B cell (primary cell): ENCODE measurements around the gene OR10A3. TPM values are rescaled to one million over a fixed set of nuclear protein-coding genes. Genes with fewer than 3 reads are reported as not detected.

Experiments
- ATAC-seq: fragments of 200-7000 bp; cut with Tn5 transposase; one replicate; pipeline ENCODE4 v1.10.0; 2021; ENCODE audit warnings: low read depth, mild to moderate bottlenecking, moderate number of reproducible peaks, moderate library complexity
- CTCF ChIA-PET: fragments of 350-600 bp; sonication (Branson Sonifier 250); formaldehyde crosslinking; loops from one replicate; lab custom pipeline; 2021; ENCODE audit warnings: antibody characterized with exemption, inconsistent platforms; lab: Charles Lee
- POLR2A ChIA-PET: fragments of 350-600 bp; sonication (Branson Sonifier 250); formaldehyde crosslinking; loops from one replicate; lab custom pipeline; 2021; ENCODE audit warnings: antibody characterized with exemption; lab: Charles Lee
- DNase-seq: peaks from one replicate; pipeline ENCODE4 v3.0.0; 2013
- H2AFZ ChIP-seq: 2 replicates; pipeline ENCODE4 v1.6.1; 2012; ENCODE audit warnings: mild to moderate bottlenecking, low read depth, low read length; ENCODE audit not compliant: insufficient read depth, poor library complexity, severe bottlenecking
- H3K27ac ChIP-seq, 2 donors: 1 replicate in 1 of 2; 2 replicates in 1 of 2; pipeline ENCODE4 v1.5.1; 2012 to 2013; ENCODE audit warnings: low read length in 2 of 2, mild to moderate bottlenecking in 2 of 2, moderate library complexity in 1 of 2
- H3K27me3 ChIP-seq, 4 experiments: fragments of 200-600 bp in 1 of 4; sonication (generic) in 1 of 4; replicated peaks in 1 of 4; 1 replicate in 2 of 4; 2 replicates in 2 of 4; pipeline versions ENCODE4 v1.6.1 to v1.7.0; 2013 to 2016; ENCODE audit warnings: low read length in 3 of 4, mild to moderate bottlenecking in 2 of 4, mixed read lengths in 1 of 4, moderate library complexity in 1 of 4; ENCODE audit not compliant: insufficient read depth in 4 of 4, control insufficient read depth in 3 of 4; ENCODE audit errors: control extremely low read depth in 1 of 4
- H3K36me3 ChIP-seq, 2 experiments: replicated peaks in 1 of 2; 1 replicate in 1 of 2; 2 replicates in 1 of 2; pipeline versions ENCODE4 v1.6.1 to v1.7.1; 2013; ENCODE audit warnings: low read length in 1 of 2; ENCODE audit not compliant: insufficient read depth in 2 of 2, control insufficient read depth in 1 of 2; ENCODE audit errors: control extremely low read depth in 1 of 2, extremely low read depth in 1 of 2
- H3K4me1 ChIP-seq, 2 donors: fragments of 200-600 bp in 1 of 2; sonication (generic) in 1 of 2; 1 replicate in 1 of 2; 2 replicates in 1 of 2; pipeline versions ENCODE4 v1.5.1 to v1.6.1; 2013 to 2017; ENCODE audit warnings: low read length in 2 of 2; ENCODE audit not compliant: control insufficient read depth in 2 of 2, insufficient read depth in 2 of 2
- H3K4me2 ChIP-seq: replicated peaks from 2 replicates; pipeline ENCODE3; 2012; ENCODE audit warnings: mild to moderate bottlenecking, low read depth, low read length; ENCODE audit not compliant: poor library complexity, severe bottlenecking
- H3K4me3 ChIP-seq, 5 experiments: fragments of 200-600 bp in 1 of 5; sonication (generic) in 1 of 5; 1 replicate in 3 of 5; 2 replicates in 2 of 5; pipeline versions ENCODE4 v1.5.1 to v1.7.0; 2011 to 2016; ENCODE audit warnings: low read length in 4 of 5, mild to moderate bottlenecking in 4 of 5, low read depth in 2 of 5, control low read depth in 1 of 5, moderate library complexity in 1 of 5; ENCODE audit not compliant: insufficient read depth in 1 of 5; ENCODE audit errors: control extremely low read depth in 1 of 5, extremely low read depth in 1 of 5
- H3K79me2 ChIP-seq: fragments of 200-600 bp; sonication (generic); one replicate; pipeline ENCODE4 v1.6.0; 2016; ENCODE audit warnings: low read length; ENCODE audit not compliant: control insufficient read depth, insufficient read depth
- H3K9ac ChIP-seq: fragments of 200-600 bp; sonication (generic); 2 replicates; pipeline ENCODE4 v1.6.1; 2017; ENCODE audit warnings: mild to moderate bottlenecking, low read length, moderate library complexity
- H3K9me3 ChIP-seq, 3 donors: one replicate each; pipeline versions ENCODE4 v1.6.1 to v1.7.1; 2013; ENCODE audit warnings: low read length in 2 of 3; ENCODE audit not compliant: control insufficient read depth in 2 of 3, insufficient read depth in 1 of 3; ENCODE audit errors: control extremely low read depth in 1 of 3
- H4K20me1 ChIP-seq: 2 replicates; pipeline ENCODE4 v1.6.0; 2012; ENCODE audit warnings: mild to moderate bottlenecking, low read length; ENCODE audit not compliant: insufficient read depth, control insufficient read depth, poor library complexity, severe bottlenecking
- H3K27ac Mint-ChIP-seq: one replicate; pipeline ENCODE4 v1.8.0; 2021; ENCODE audit warnings: mixed read lengths
- H3K27me3 Mint-ChIP-seq: one replicate; pipeline ENCODE4 v1.8.0; 2021; ENCODE audit warnings: mixed read lengths
- H3K4me1 Mint-ChIP-seq: one replicate; pipeline ENCODE4 v1.8.0; 2021; ENCODE audit warnings: mixed read lengths
- H3K4me3 Mint-ChIP-seq: one replicate; pipeline ENCODE4 v1.8.0; 2021; ENCODE audit warnings: mixed read lengths
- H3K9me3 Mint-ChIP-seq: one replicate; pipeline ENCODE4 v1.8.0; 2022; ENCODE audit warnings: mixed read lengths; ENCODE audit not compliant: insufficient read depth
- EZH2 ChIP-seq: IDR thresholded peaks from 2 replicates; pipeline ENCODE4 v1.6.1; 2012; ENCODE audit warnings: borderline replicate concordance, low read depth, mild to moderate bottlenecking, moderate library complexity, low read length; ENCODE audit not compliant: insufficient read depth, poor library complexity, severe bottlenecking
- WGBS: methylation state at CpG from one replicate; pipeline ENCODE4 v1.1.5; 2013; ENCODE audit warnings: missing lambda C conversion rate; ENCODE audit not compliant: insufficient coverage; 5-methylcytosine and 5-hydroxymethylcytosine counted together
- intact Hi-C: fragments of 100-400 bp; cut with micrococcal nuclease; formaldehyde crosslinking; loops from one replicate; pipeline ENCODE4 v1.10.0; 2022
- polyA plus RNA-seq: library from polyadenylated mRNA; depleted of rRNA; stranded (reverse); fragments of >200 nt; gene quantifications from 2 replicates; pipeline ENCODE4 v1.2.3, GENCODE V29; 2012
- total RNA-seq, 2 donors: library from RNA; stranded (reverse); fragments of 120-200 nt in 1 of 2; gene quantifications; 1 replicate in 1 of 2; 2 replicates in 1 of 2; pipeline versions ENCODE4 v1.2.3 to v1.2.4, GENCODE V29; 2013 to 2022
- TF ChIP-seq, protein P1 (sequence below): fragments of 200-600 bp; IDR thresholded peaks from one replicate; pipeline ENCODE4 v1.8.0; 2022; ENCODE audit warnings: antibody characterized with exemption, mild to moderate bottlenecking

OR10A3 gene
- total and polyA plus RNA-seq, 2 donors (not counting 1 experiment from before 2014, with no cell fraction given), result not detected

GRCh38 chr11:7905961-7906429 is 35.5 kb downstream of the OR10A3 start:
- no peaks in the 10 kb centered on the region for H3K4me1 ChIP-seq
- Mint-ChIP-seq H3K9me3 (no peaks in the 10 kb centered on the region), H3K4me1 (no peaks in the 10 kb centered on the region), H3K27me3 (peaks cover 53% of the 10 kb centered on the region), H3K27ac (no peak overlapping the region), H3K4me3 (no peak overlapping the region)
- ChIA-PET POLR2A (no interaction called here), CTCF (interaction anchor here (1.5 kb wide), 1 partner anchor 12 kb away, joined by 4 read pairs; no protein-coding TSS in a partner anchor)
- H3K9me3 ChIP-seq, result no peaks in the 10 kb centered on the region
- intact Hi-C loops, result no loop called here
- no CpG with 5 or more reads among the region's 3 CpGs for WGBS
- ATAC-seq (no peak), DNase-seq (no peak)
- H3K9ac ChIP-seq, result no peak overlapping the region
- no peak for TF ChIP-seq EZH2
- TF ChIP-seq, protein P1, sequence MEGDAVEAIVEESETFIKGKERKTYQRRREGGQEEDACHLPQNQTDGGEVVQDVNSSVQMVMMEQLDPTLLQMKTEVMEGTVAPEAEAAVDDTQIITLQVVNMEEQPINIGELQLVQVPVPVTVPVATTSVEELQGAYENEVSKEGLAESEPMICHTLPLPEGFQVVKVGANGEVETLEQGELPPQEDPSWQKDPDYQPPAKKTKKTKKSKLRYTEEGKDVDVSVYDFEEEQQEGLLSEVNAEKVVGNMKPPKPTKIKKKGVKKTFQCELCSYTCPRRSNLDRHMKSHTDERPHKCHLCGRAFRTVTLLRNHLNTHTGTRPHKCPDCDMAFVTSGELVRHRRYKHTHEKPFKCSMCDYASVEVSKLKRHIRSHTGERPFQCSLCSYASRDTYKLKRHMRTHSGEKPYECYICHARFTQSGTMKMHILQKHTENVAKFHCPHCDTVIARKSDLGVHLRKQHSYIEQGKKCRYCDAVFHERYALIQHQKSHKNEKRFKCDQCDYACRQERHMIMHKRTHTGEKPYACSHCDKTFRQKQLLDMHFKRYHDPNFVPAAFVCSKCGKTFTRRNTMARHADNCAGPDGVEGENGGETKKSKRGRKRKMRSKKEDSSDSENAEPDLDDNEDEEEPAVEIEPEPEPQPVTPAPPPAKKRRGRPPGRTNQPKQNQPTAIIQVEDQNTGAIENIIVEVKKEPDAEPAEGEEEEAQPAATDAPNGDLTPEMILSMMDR, result no peak
- peaks cover 0 to 8% (median 2%) of the 10 kb centered on the region in 4 experiments for H3K27me3 ChIP-seq
- no peak overlapping the region for H3K4me3 ChIP-seq
- no peak overlapping the region for H2AFZ ChIP-seq
- no peak overlapping the region for H3K27ac ChIP-seq
- H4K20me1 ChIP-seq, result no peaks in the 10 kb centered on the region
- no peaks in the 10 kb centered on the region for H3K79me2 ChIP-seq
- H3K36me3 ChIP-seq, result no peaks in the 10 kb centered on the region
- no peak overlapping the region for H3K4me2 ChIP-seq

DNA sequence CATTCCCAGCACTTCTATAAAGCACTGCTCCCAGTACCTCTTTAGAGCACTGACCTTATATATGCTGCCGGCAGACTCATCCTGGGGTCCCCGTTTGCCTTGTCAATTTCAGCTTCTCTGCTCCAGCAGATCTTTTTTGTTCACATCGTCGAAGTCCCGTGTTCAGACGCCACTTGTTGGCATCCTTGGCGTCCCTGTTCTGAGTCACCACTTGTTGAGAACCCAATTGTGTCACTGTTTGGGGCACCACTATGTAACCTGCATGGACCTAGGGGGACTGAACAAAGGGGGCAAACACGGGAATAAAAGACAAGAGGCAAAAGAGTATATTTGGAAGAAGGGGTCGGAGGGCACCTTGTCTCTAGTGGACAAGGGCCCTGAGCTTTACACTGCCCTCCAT is 36.0 kb downstream of the OR10A3 start:
- 83% methylated on average over 9 of the region's 9 CpGs for WGBS

More for the DNA sequence above, 36.0 kb downstream of the OR10A3 start:
- Histone ChIP-seq H3K9ac (no peak overlapping the region), H2AFZ (no peak overlapping the region), H3K4me1 (no peaks in the 10 kb centered on the region), H3K27ac (no peak overlapping the region), H3K36me3 (no peaks in the 10 kb centered on the region), H3K27me3 (peaks cover 0 to 8% (median 2%) of the 10 kb centered on the region in 4 experiments), H3K4me2 (no peak overlapping the region), H3K79me2 (no peaks in the 10 kb centered on the region), H3K4me3 (no peak overlapping the region), H4K20me1 (no peaks in the 10 kb centered on the region), H3K9me3 (no peaks in the 10 kb centered on the region)
- Mint-ChIP-seq H3K4me1 (no peaks in the 10 kb centered on the region), H3K27ac (no peak overlapping the region), H3K27me3 (peaks cover 52% of the 10 kb centered on the region), H3K9me3 (no peaks in the 10 kb centered on the region), H3K4me3 (no peak overlapping the region)
- ChIA-PET POLR2A (no interaction called here), CTCF (interaction anchor here (1.5 kb wide), 1 partner anchor 12 kb away, joined by 4 read pairs; no protein-coding TSS in a partner anchor)
- intact Hi-C loops, result no loop called here
- ATAC-seq (no peak), DNase-seq (no peak)
- TF ChIP-seq, protein P1, result no peak
- TF ChIP-seq EZH2, result no peak
